H7 (cell line): ENCODE results near the gene SYNE3. TPM values are rescaled to one million over a fixed set of nuclear protein-coding genes. Genes with fewer than 3 reads are reported as not detected.

Source experiments
- DNase-seq: peaks from one replicate; pipeline ENCODE4 v3.0.0; 2012
- H3K27me3 ChIP-seq: 2 replicates; pipeline ENCODE4 v1.6.0; 2011; ENCODE audit warnings: mild to moderate bottlenecking, low read length; ENCODE audit not compliant: control insufficient read depth, insufficient read depth
- H3K36me3 ChIP-seq: replicated peaks from 2 replicates; pipeline ENCODE4 v1.5.1; 2011; ENCODE audit warnings: low read length; ENCODE audit not compliant: control insufficient read depth, insufficient read depth
- H3K4me3 ChIP-seq: 2 replicates; pipeline ENCODE4 v1.5.1; 2011; ENCODE audit warnings: low read depth, mild to moderate bottlenecking, control low read depth, low read length, moderate library complexity; ENCODE audit not compliant: insufficient read depth
- total RNA-seq: library from RNA; depleted of rRNA; stranded (reverse); fragments of >200 nt; shearing (Covaris generic); gene quantifications from 2 replicates; pipeline ENCODE4 v1.2.3, GENCODE V29; 2014

SYNE3 gene
- total RNA-seq, 1 experiment from 2014 or later = 0.31 TPM

DNA sequence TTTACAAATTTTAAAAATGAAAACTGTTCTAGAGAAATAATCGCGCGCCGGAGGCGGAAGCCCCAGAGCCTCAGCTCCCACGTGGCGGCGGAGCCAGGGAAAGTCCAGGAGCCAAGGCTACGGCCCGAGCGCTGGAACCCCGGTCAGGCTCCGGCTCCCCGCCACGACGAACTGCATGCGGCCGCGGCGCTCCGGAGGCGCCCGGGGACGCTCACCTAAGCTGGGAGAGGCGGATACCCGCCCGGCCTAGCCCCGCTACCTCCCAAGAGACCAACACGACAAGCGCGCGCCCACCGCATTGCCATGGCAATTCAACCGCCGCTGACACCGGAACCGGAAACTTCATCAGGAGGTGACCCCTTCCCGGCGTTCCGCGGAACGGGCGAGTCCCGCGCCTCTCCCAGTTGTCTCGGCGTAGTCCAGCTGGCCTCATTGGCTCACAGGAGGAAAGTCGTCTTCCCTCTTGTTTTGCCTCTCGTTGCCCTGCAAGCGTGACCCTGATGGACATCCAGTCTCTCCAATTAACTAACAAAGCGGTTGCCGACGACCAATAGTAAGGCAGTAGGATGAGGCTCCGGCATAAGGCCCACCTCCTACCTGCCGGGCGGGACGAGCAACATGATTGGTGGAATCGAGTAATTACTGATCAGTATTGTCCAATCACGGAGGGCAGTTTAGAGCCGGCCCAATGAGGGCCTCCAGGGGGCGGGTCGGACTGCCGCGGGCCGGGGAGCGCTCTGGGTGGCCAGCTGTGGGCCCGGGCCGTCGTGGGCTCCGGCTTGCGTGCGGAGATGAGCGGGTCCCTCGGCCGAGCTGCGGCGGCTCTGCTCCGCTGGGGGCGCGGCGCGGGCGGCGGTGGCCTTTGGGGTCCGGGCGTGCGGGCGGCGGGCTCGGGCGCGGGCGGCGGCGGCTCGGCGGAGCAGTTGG, 18.1 kb upstream of the SYNE3 start, which contains the start of gene GLRX5:
TSS of gene GLRX5 (plus strand) at position 752 of the 927 bp plus-strand sequence. CDS start at position 792, 40 bp downstream.
- H3K36me3 ChIP-seq = peaks cover 3% of the 10 kb centered on the region
- DNase-seq = peak; percentile 99
- H3K27me3 ChIP-seq = no peaks in the 10 kb centered on the region
- peak within 1 kb of the TSS; percentile 94 for H3K4me3 ChIP-seq

DNA sequence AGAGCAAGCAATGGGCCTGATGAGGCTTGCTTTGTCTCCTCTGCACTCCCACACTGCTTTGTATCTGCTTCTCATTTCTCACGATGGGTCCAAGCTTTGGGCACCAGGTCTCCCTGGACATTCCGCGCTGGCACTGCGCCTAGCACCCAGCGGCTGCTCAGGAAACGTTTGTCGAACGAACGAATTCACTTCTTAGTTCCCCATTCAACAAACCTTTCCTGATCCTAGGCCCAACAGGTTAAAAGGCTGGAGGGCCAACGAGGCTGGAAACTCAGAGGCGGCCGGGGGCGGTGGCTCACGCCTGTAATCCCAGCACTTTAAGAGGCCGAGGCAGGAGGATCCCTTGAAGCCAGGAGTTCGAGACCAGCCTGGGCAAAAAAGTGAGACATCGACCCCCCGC, 17.4 kb upstream of the SYNE3 start:
- Histone ChIP-seq H3K36me3 (peaks cover 3% of the 10 kb centered on the region), H3K27me3 (no peaks in the 10 kb centered on the region), H3K4me3 (peak overlapping the region; percentile 94)
- no peak for DNase-seq

DNA sequence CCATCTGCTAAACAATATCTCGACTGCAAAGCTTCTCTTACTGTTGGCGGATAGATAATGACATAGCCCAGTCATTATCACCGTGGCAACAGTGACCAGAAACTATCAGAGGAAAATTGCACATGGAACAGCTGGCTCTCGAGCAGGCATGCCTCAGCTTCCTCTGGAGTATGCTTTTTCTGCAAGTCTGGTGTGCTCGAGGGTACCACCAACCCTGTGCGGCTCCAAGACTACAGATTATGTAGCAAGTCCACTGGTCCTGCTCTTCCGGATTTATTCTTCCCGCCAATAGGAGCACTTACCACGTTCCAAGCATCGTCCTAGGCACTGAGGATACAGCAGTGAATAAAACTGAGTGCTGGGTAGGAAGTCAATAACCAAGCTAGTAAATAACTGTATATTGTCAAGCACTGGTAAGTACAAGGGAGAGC, 17.0 kb upstream of the SYNE3 start:
- Histone ChIP-seq H3K36me3 (peaks cover 3% of the 10 kb centered on the region), H3K4me3 (peak overlapping the region; percentile 94), H3K27me3 (no peaks in the 10 kb centered on the region)
- no peak for DNase-seq

DNA sequence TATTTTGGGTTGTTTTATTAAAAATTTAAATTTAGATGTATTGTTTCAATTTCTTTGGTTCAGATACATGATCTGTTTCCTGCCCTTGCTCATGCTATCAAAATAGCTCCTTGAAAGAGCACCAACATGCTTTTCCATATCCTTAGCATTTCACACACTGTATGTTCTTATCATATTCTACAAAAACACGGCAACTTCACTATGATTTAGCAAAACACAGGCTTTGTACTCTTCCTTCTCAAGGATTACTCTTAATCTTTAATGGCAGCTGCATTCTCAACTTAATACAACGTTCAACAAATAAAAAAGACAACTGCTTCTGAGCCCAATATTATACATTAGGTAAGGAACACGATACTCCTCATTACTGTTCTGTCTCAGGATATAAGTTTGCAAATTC, 15.5 kb upstream of the SYNE3 start:
- Histone ChIP-seq H3K27me3 (no peaks in the 10 kb centered on the region), H3K4me3 (no peak overlapping the region), H3K36me3 (peaks cover 3% of the 10 kb centered on the region)
- no peak for DNase-seq

DNA sequence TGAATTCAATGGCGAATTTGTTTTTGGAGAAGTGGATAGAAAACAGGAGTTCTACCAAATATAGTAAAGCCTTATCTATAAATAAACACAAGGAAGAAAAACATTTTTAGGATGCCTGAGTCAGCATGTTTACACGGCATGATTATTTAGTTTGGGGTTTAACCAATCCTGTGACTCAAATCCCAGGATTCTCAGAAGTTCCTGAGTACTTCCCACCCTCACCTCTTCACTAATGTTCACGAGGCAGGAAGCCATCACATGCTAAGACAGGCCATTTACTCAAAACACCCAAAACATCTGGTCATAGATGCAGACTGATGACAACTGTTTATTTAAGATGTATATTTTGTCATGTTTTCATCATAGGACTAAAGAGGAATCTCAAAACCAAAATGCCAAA, 15.0 kb upstream of the SYNE3 start:
- H3K36me3 ChIP-seq = peaks cover 3% of the 10 kb centered on the region
- no peak for DNase-seq
- no peak overlapping the region for H3K4me3 ChIP-seq
- H3K27me3 ChIP-seq = no peaks in the 10 kb centered on the region

DNA sequence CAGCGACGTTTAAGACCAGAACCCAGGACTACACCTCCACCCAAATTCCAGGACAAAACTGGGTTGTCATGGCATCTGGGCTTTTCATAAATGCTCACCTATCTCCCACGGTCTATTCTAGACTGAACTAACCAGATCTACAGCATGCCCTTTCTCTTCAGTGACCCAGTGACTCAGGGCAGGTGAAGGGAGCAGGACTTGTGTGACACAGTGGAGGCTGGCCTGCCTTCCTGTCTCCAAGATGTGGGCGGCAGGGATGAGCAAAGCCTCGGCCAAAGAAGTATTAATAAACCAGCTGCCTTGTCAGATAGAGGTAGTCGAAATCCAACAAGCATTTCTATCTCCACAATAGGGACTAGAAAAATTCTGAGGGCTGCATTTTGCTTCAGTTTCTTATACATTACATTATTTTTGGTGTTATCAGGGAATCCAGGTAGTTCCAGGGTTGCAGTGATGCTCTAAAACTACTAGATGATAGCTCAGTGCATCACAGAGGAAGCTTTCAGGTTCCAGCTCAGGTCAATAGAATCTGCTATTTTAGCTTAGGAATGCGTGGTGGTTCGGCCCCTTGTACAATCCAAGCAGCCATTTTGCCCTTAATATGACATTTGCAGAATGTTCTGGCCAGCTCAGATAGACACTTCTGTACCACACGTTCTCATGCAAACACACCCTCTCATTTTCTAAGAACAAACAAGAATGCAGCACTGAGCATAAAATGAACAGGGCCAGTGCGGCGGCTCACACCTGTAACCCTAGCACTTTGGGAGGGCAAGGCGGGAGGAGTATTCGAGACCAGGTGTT, 14.2 kb upstream of the SYNE3 start:
- no peak for DNase-seq
- Histone ChIP-seq H3K36me3 (peaks cover 3% of the 10 kb centered on the region), H3K27me3 (no peaks in the 10 kb centered on the region), H3K4me3 (no peak overlapping the region)

DNA sequence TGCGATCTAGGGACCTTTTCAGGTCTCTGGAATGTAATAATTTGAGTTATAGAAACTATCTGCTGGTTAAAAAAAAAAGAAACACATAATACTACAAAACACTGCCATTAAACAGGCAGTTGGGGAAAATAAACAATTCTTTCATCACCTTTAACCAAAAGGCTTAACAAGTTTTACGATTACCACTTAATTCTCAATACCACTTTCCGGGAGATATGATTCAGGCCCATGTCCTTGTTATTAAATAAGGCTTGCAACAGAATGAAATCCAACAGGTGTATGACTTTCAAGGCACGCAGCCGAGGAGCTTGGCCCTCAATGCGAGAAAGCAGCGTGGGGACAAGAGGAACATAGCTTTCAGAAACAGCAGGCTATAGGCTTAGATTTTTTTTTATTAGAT, 12.8 kb upstream of the SYNE3 start:
- DNase-seq = no peak
- Histone ChIP-seq H3K36me3 (peaks cover 3% of the 10 kb centered on the region), H3K27me3 (no peaks in the 10 kb centered on the region), H3K4me3 (no peak overlapping the region)

DNA sequence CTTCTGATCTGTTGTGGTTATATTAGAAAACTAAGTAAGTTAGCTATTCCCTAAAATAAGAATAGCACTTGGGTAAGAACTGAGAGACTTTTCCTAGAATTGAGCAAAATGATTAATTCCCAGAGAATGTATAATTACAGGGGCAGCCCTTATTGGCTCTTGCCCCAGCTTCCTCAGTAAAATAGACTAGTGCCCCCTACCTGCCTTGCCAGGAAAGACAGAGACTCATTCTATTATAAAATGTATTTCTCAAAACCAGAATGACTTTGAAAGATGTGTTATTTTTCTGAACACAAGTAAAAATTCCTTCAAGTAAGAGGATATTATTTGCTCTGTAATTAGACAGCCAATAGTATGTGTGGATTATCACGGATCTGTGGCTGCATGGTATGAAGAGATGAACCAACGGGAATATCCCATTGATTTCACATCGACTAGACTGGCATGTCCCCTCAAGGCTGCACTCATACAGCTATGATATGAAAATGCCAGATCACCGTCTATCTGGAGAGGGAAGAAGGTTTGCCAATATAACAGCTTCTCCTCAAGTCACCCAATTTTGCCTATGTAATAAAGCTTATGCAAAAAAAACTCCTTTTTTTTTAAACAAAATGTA, 11.0 kb upstream of the SYNE3 start:
- Histone ChIP-seq H3K36me3 (peaks cover 1% of the 10 kb centered on the region), H3K27me3 (no peaks in the 10 kb centered on the region), H3K4me3 (no peak overlapping the region)
- DNase-seq = no peak

DNA sequence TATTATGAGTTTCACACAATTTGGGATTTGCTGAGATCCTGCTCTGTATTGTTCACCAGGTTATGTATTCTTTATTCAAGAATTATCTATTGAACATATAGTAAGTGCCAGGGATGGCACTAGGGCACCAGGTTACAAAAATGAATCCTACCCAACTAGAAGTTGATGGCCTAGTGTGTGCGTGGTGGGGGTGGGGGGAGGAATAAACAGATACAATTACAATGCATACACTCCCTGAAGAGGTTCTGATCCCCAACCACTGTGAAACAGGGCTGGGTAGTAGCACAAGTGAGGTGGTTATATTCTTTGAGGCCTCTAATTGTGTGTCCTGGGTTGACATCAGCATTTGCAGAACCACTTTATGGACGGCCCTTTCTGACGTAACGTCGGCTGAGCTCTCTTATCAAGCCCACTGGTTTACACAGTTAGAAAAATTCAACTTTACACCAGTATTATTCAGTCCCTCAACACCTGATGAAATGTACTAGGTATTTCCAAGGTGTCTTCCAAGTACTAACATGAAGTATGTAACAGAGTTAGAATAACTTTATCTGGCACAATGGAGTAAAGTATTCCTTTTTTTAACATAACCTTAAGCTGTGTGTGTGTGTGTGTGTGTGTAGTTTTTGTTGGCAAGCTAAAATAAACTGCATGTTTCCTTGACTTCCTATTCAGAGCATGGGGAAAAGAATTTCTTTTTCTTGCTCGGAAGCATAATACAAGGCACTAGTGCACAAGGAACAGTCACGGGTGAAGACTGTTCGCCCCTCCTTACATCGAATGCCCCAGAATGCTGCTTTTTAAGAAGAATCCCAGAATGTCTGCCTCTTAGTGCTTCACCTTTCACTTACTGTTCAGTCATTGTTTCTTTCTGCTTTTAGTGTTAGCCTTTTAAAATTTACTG, 10.3 kb upstream of the SYNE3 start:
- no peak overlapping the region for H3K4me3 ChIP-seq
- H3K27me3 ChIP-seq = no peaks in the 10 kb centered on the region
- DNase-seq = no peak
- H3K36me3 ChIP-seq = no peaks in the 10 kb centered on the region; the same call in none of the 2 replicates

DNA sequence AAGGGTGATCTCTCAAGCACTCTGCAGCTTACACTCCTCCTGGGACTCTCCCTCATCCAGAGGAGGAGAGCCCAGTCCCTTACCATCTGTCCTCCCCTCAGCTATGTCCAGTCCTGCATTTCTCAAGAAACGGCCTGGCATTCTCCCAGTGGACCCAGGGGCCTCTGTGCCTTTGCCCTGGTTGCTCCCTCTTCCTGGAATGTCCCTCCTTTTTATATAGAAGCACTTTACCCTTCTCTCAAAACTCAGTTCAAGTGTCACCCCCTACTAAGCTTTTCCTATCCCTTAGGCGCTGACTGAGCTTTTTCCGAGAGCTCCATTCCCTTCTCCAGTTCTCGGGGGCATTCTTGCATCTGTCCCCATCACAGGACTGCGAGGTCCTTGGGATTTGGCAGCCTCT, 9.5 kb upstream of the SYNE3 start:
- H3K4me3 ChIP-seq = no peak overlapping the region
- H3K36me3 ChIP-seq = no peaks in the 10 kb centered on the region; the same call in none of the 2 replicates
- DNase-seq = no peak

DNA sequence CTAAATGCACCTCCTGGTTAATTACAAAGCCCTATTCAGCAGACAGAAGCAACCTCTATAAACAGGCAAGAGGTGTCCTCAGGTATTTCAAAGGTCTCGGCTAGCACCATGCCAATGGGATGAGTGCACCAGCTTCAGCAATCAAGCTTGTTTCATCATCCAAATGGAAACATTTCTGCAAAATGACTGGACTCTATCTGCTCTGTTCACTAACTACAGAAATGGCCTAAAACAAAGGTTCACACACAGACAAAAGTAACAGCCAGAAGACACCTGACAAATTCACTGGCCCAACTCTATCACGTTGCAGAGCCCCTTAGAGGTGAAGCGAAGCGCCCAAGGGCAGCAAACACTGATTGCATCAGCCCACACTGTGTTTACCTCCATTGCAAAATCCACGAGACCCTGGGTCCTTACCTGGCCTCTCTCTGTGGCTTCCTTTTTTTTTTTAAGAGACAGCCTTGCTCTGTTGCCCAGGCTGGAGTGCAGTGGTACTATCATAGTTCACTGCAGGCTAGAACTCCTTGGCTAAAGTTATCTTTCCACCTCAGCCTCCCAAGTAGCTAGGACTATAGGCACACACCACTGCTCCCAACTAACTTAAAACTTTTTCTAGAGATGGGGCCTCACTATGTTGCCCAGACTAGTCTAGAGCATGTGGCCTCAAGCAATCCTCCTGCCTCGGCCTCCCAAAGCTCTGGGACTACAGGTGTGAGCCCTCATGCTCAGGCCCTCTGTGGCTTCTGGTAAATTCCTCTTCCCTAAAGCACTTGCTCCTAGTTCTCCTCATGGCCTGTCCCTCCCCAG, 8.5 kb upstream of the SYNE3 start:
- no peaks in the 10 kb centered on the region for H3K27me3 ChIP-seq
- no peaks in the 10 kb centered on the region for H3K36me3 ChIP-seq
- no peak for DNase-seq
- no peak overlapping the region for H3K4me3 ChIP-seq

More for the DNA sequence above, 9.5 kb upstream of the SYNE3 start:
- H3K27me3 ChIP-seq = no peaks in the 10 kb centered on the region

DNA sequence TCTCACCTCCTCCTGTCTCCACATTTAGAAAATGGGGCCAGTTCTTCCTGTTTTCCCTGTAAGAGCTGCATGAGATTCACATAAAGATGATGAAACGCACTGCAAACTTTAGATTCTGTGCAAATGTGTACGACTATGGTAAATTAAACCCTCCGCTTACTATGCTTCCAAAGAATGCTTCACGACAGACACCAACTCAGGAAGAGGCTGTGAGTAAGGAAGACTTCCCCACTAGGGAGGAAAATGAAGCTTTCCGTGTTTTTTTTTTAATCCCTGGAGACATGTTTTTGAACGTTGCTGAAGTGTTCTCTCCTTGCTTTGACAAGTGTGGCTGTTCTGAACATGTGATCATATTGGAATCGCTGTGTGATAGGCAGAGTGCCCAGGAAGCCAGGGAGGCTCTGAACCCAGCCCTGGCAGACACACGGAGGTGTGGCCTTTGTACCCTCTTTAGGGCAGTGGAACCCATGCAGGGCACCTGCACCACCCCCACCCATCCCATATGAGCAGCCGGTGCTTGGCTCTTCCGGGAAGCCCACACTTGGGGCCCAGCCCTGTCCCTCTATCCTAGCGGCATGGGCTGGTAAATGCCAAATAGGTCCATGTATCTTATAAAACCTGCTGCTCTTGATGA, 7.5 kb upstream of the SYNE3 start:
- Histone ChIP-seq H3K36me3 (no peaks in the 10 kb centered on the region), H3K4me3 (no peak overlapping the region), H3K27me3 (no peaks in the 10 kb centered on the region)
- no peak for DNase-seq
